Liver (tissue), 9 donors: ENCODE measurements around the gene IQCM. TPM values are rescaled to one million over a fixed set of nuclear protein-coding genes. Genes with fewer than 3 reads are reported as not detected.

Experiments used
- DNase-seq: peaks from one replicate; pipeline ENCODE4 v3.0.0-alpha.2; 2017; ENCODE audit warnings: low spot score
- H3K27ac ChIP-seq, 2 donors: one replicate each; pipeline ENCODE4 v1.7.0; 2013; ENCODE audit warnings: inconsistent platforms in 2 of 2, low read length in 2 of 2, control low read depth in 1 of 2, low read depth in 1 of 2, mild to moderate bottlenecking in 1 of 2
- H3K27me3 ChIP-seq, 4 donors: one replicate each; pipeline versions ENCODE4 v1.6.1 to v1.7.0; 2013; ENCODE audit warnings: low read length in 3 of 4, inconsistent platforms in 1 of 4, mild to moderate bottlenecking in 1 of 4, moderate library complexity in 1 of 4; ENCODE audit not compliant: control insufficient read depth in 4 of 4, insufficient read depth in 4 of 4
- H3K36me3 ChIP-seq, 4 donors: one replicate each; pipeline versions ENCODE4 v1.6.1 to v1.7.0; 2013; ENCODE audit warnings: low read length in 3 of 4, mild to moderate bottlenecking in 3 of 4, low read depth in 1 of 4, moderate library complexity in 1 of 4; ENCODE audit not compliant: control insufficient read depth in 4 of 4, insufficient read depth in 3 of 4
- H3K4me1 ChIP-seq, 4 donors: one replicate each; pipeline versions ENCODE4 v1.6.1 to v1.7.0; 2013; ENCODE audit warnings: low read length in 3 of 4, mild to moderate bottlenecking in 3 of 4, moderate library complexity in 1 of 4; ENCODE audit not compliant: control insufficient read depth in 4 of 4, insufficient read depth in 4 of 4
- H3K4me3 ChIP-seq, 3 donors: one replicate each; pipeline versions ENCODE4 v1.6.1 to v1.7.0; 2013; ENCODE audit warnings: low read length in 3 of 3, control low read depth in 1 of 3, low read depth in 1 of 3, mild to moderate bottlenecking in 1 of 3
- H3K9ac ChIP-seq, 2 donors: one replicate each; pipeline ENCODE4 v1.7.0; 2013; ENCODE audit warnings: low read length in 2 of 2, mild to moderate bottlenecking in 2 of 2, moderate library complexity in 2 of 2, control low read depth in 1 of 2, low read depth in 1 of 2
- H3K9me3 ChIP-seq, 4 donors: one replicate each; pipeline versions ENCODE4 v1.6.1 to v1.7.0; 2013; ENCODE audit warnings: low read length in 3 of 4; ENCODE audit not compliant: control insufficient read depth in 4 of 4
- CTCF ChIP-seq: fragments of 150-350 bp; IDR thresholded peaks from 2 replicates; pipeline ENCODE4 v1.5.1; 2017; ENCODE audit warnings: improper control_type of control experiment, low read depth, low read length; ENCODE audit not compliant: missing input control
- EGR1 ChIP-seq, 2 donors: IDR thresholded peaks; 2 replicates each; pipeline ENCODE4 v1.6.1; 2016 to 2018; ENCODE audit warnings: antibody characterized with exemption in 2 of 2, low read depth in 2 of 2
- FOXA2 ChIP-seq: IDR thresholded peaks from 2 replicates; pipeline ENCODE4 v1.6.1; 2016; ENCODE audit warnings: antibody characterized with exemption
- GABPA ChIP-seq, 2 donors: IDR thresholded peaks in 1 of 2; conservative IDR thresholded peaks in 1 of 2; 2 replicates each; pipeline ENCODE4 v1.6.1; 2016; ENCODE audit warnings: antibody characterized with exemption in 2 of 2, mild to moderate bottlenecking in 1 of 2, moderate library complexity in 1 of 2
- HNF4G ChIP-seq: IDR thresholded peaks from 2 replicates; pipeline ENCODE4 v1.6.1; 2016; ENCODE audit warnings: antibody characterized with exemption
- JUND ChIP-seq, 2 donors: IDR thresholded peaks; 2 replicates each; pipeline ENCODE4 v1.6.1; 2016; ENCODE audit warnings: antibody characterized with exemption in 2 of 2
- MAX ChIP-seq: IDR thresholded peaks from 2 replicates; pipeline ENCODE4 v1.6.1; 2016; ENCODE audit warnings: antibody characterized with exemption
- NR2F2 ChIP-seq: IDR thresholded peaks from 2 replicates; pipeline ENCODE4 v1.6.1; 2016; ENCODE audit warnings: antibody characterized with exemption
- RXRA ChIP-seq, 2 donors: IDR thresholded peaks; 2 replicates each; pipeline ENCODE4 v1.6.1; 2017 to 2018; ENCODE audit warnings: antibody characterized with exemption in 2 of 2, mild to moderate bottlenecking in 1 of 2
- SP1 ChIP-seq: IDR thresholded peaks from 2 replicates; pipeline ENCODE4 v1.6.1; 2018; ENCODE audit warnings: antibody characterized with exemption, mild to moderate bottlenecking
- TAF1 ChIP-seq: conservative IDR thresholded peaks from 2 replicates; pipeline ENCODE4 v1.6.1; 2016; ENCODE audit warnings: antibody characterized with exemption, mild to moderate bottlenecking
- YY1 ChIP-seq: IDR thresholded peaks from 2 replicates; pipeline ENCODE4 v1.6.1; 2016; ENCODE audit warnings: antibody characterized with exemption, mild to moderate bottlenecking
- WGBS: extraction: QIAGEN DNeasy Blood & Tissue Kit; methylation state at CpG from one replicate; pipeline ENCODE4 v1.1.7; 2013; 5-methylcytosine and 5-hydroxymethylcytosine counted together
- polyA plus RNA-seq, 2 donors: library from polyadenylated mRNA; stranded (reverse) in 1 of 2; unstranded in 1 of 2; fragments of 200-250 nt in 1 of 2; fragments of >200 nt in 1 of 2; fragmentation: Nextera tagmentation in 1 of 2; extraction: Ambion mirVana in 1 of 2; gene quantifications; one replicate each; pipeline versions ENCODE4 v1.2.1 to v1.2.3, GENCODE V29; 2013 to 2015
- total RNA-seq, 2 donors: library from RNA; depleted of rRNA; stranded (reverse); fragments of >200 nt; gene quantifications; one replicate each; pipeline ENCODE4 v1.2.3, GENCODE V29; 2014
- TF ChIP-seq, protein P1 (sequence below): IDR thresholded peaks from 2 replicates; pipeline ENCODE4 v1.6.1; 2016; ENCODE audit warnings: antibody characterized with exemption
- TF ChIP-seq, protein P2 (sequence below): IDR thresholded peaks from 2 replicates; pipeline ENCODE4 v1.6.1; 2016; ENCODE audit warnings: antibody characterized with exemption
- TF ChIP-seq, protein P3 (sequence below): IDR thresholded peaks from 2 replicates; pipeline ENCODE4 v1.6.1; 2016; ENCODE audit warnings: antibody characterized with exemption, mild to moderate bottlenecking
- donor health status: healthy.
- donor health status: healthy.
- donor health status: healthy.
- donor health status: healthy.
- donor health status: healthy.

The IQCM gene
- total and polyA plus RNA-seq, 4 donors: 0.08 TPM; not detected in 3

- Histone ChIP-seq H3K9me3 (no peaks in the 10 kb centered on the region), H3K27me3 (no peaks in the 10 kb centered on the region), H3K4me1 (no peaks in the 10 kb centered on the region), H3K27ac (no peak overlapping the region), H3K9ac (no peak overlapping the region), H3K36me3 (no peaks in the 10 kb centered on the region), H3K4me3 (no peak overlapping the region)
- WGBS: 90% methylated on average over 15 of the region's 15 CpGs
- TF ChIP-seq RXRA (IDR thresholded peaks at IDR 0.05) (no peak), YY1 (no peak), CTCF (no peak), HNF4G (no peak), JUND (IDR thresholded peaks at IDR 0.05) (no peak), GABPA (IDR thresholded peaks at IDR 0.05 in 1 of 2, conservative IDR thresholded peaks at IDR 0.05 in 1 of 2) (no peak), MAX (no peak), EGR1 (IDR thresholded peaks at IDR 0.05; ENCODE audit: low read depth in 2 of 2) (no peak), SP1 (no peak), NR2F2 (no peak)
- TF ChIP-seq, protein P1, sequence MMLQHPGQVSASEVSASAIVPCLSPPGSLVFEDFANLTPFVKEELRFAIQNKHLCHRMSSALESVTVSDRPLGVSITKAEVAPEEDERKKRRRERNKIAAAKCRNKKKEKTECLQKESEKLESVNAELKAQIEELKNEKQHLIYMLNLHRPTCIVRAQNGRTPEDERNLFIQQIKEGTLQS: no peak
- TF ChIP-seq, protein P2, sequence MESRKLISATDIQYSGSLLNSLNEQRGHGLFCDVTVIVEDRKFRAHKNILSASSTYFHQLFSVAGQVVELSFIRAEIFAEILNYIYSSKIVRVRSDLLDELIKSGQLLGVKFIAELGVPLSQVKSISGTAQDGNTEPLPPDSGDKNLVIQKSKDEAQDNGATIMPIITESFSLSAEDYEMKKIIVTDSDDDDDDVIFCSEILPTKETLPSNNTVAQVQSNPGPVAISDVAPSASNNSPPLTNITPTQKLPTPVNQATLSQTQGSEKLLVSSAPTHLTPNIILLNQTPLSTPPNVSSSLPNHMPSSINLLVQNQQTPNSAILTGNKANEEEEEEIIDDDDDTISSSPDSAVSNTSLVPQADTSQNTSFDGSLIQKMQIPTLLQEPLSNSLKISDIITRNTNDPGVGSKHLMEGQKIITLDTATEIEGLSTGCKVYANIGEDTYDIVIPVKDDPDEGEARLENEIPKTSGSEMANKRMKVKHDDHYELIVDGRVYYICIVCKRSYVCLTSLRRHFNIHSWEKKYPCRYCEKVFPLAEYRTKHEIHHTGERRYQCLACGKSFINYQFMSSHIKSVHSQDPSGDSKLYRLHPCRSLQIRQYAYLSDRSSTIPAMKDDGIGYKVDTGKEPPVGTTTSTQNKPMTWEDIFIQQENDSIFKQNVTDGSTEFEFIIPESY: no peak
- no peak for DNase-seq
These were observed 19.6 kb upstream of the IQCM start for GRCh38 chr4:149835280-149835679.

- H3K4me3 ChIP-seq: no peak overlapping the region
- no peak for TF ChIP-seq RXRA (IDR thresholded peaks at IDR 0.05)
- TF ChIP-seq MAX: no peak
- TF ChIP-seq, protein P1: no peak
- no peak for TF ChIP-seq NR2F2
- no peak for DNase-seq
- H3K4me1 ChIP-seq: no peaks in the 10 kb centered on the region
- no peak overlapping the region for H3K27ac ChIP-seq
- H3K36me3 ChIP-seq: no peaks in the 10 kb centered on the region
- H3K27me3 ChIP-seq: no peaks in the 10 kb centered on the region
- H3K9ac ChIP-seq: no peak overlapping the region
- H3K9me3 ChIP-seq: no peaks in the 10 kb centered on the region
These were observed 16.1 kb upstream of the IQCM start for GRCh38 chr4:149831656-149832208.

GRCh38 chr4:149830823-149831222, 15.2 kb upstream of the IQCM start:
- Histone ChIP-seq H3K27ac (no peak overlapping the region), H3K27me3 (no peaks in the 10 kb centered on the region), H3K9ac (no peak overlapping the region), H3K4me3 (no peak overlapping the region), H3K9me3 (no peaks in the 10 kb centered on the region), H3K36me3 (no peaks in the 10 kb centered on the region), H3K4me1 (no peaks in the 10 kb centered on the region)
- DNase-seq: no peak
- 76% methylated on average over 3 of the region's 3 CpGs for WGBS
- TF ChIP-seq JUND (IDR thresholded peaks at IDR 0.05) (no peak), NR2F2 (no peak), TAF1 (no peak), MAX (no peak), FOXA2 (no peak), RXRA (IDR thresholded peaks at IDR 0.05) (no peak)
- TF ChIP-seq, protein P1: no peak
- TF ChIP-seq, protein P3, sequence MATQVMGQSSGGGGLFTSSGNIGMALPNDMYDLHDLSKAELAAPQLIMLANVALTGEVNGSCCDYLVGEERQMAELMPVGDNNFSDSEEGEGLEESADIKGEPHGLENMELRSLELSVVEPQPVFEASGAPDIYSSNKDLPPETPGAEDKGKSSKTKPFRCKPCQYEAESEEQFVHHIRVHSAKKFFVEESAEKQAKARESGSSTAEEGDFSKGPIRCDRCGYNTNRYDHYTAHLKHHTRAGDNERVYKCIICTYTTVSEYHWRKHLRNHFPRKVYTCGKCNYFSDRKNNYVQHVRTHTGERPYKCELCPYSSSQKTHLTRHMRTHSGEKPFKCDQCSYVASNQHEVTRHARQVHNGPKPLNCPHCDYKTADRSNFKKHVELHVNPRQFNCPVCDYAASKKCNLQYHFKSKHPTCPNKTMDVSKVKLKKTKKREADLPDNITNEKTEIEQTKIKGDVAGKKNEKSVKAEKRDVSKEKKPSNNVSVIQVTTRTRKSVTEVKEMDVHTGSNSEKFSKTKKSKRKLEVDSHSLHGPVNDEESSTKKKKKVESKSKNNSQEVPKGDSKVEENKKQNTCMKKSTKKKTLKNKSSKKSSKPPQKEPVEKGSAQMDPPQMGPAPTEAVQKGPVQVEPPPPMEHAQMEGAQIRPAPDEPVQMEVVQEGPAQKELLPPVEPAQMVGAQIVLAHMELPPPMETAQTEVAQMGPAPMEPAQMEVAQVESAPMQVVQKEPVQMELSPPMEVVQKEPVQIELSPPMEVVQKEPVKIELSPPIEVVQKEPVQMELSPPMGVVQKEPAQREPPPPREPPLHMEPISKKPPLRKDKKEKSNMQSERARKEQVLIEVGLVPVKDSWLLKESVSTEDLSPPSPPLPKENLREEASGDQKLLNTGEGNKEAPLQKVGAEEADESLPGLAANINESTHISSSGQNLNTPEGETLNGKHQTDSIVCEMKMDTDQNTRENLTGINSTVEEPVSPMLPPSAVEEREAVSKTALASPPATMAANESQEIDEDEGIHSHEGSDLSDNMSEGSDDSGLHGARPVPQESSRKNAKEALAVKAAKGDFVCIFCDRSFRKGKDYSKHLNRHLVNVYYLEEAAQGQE: no peak
- TF ChIP-seq, protein P2: no peak
